Stimulated activated CD4-positive, alpha-beta T cell treated with anti-CD3 and anti-CD28 coated beads, Interleukin-4, amount 100 ng/mL, for 4 hours (primary cell): ENCODE data around the gene JARID2.

Experiments used
- DNase-seq, 2 experiments: peaks; one replicate each; pipeline ENCODE4 v3.0.0-alpha.2; 2020

JARID2 gene

GRCh38 chr6:15382712-15383111, 136.8 kb downstream of the JARID2 start:
- DNase-seq: no peak

- DNase-seq: no peak
These were observed 139.0 kb downstream of the JARID2 start for GRCh38 chr6:15384901-15385300.

GRCh38 chr6:15385521-15385920, 139.7 kb downstream of the JARID2 start:
- DNase-seq: no peak

- DNase-seq: no peak
These were observed 140.4 kb downstream of the JARID2 start for GRCh38 chr6:15386110-15386755.

GRCh38 chr6:15386756-15387112, 140.9 kb downstream of the JARID2 start:
- DNase-seq: no peak

- no peak for DNase-seq
These were observed 141.2 kb downstream of the JARID2 start for GRCh38 chr6:15387118-15387517.

- peak in 1 of 2 experiments; percentile 32 for DNase-seq
These were observed 143.4 kb downstream of the JARID2 start for GRCh38 chr6:15389084-15389764.

- DNase-seq: no peak
These were observed 144.2 kb downstream of the JARID2 start for GRCh38 chr6:15389765-15390723.

GRCh38 chr6:15391500-15391899, 145.6 kb downstream of the JARID2 start:
- no peak for DNase-seq

GRCh38 chr6:15392182-15392581, 146.3 kb downstream of the JARID2 start:
- no peak for DNase-seq

GRCh38 chr6:15393605-15394004, 147.7 kb downstream of the JARID2 start:
- DNase-seq: no peak

GRCh38 chr6:15395087-15395486, 149.2 kb downstream of the JARID2 start:
- no peak for DNase-seq

- DNase-seq: no peak
These were observed 150.9 kb downstream of the JARID2 start for GRCh38 chr6:15396808-15397207.

- DNase-seq: no peak
These were observed 152.9 kb downstream of the JARID2 start for GRCh38 chr6:15398633-15399275.

GRCh38 chr6:15399641-15400470, 154.0 kb downstream of the JARID2 start:
- DNase-seq: no peak

GRCh38 chr6:15400572-15401004, 154.7 kb downstream of the JARID2 start:
- peak in 1 of 2 experiments; percentile 17 for DNase-seq

GRCh38 chr6:15401120-15401519, 155.3 kb downstream of the JARID2 start:
- DNase-seq: no peak

GRCh38 chr6:15401769-15402250, 155.9 kb downstream of the JARID2 start:
- no peak for DNase-seq

GRCh38 chr6:15402406-15403045, 156.7 kb downstream of the JARID2 start:
- DNase-seq: no peak

GRCh38 chr6:15403094-15403755, 157.4 kb downstream of the JARID2 start:
- DNase-seq: no peak

- DNase-seq: no peak
These were observed 158.8 kb downstream of the JARID2 start for GRCh38 chr6:15404685-15404980.
